Measurements from ENCODE around the gene OSGEP.

The OSGEP gene

DNA sequence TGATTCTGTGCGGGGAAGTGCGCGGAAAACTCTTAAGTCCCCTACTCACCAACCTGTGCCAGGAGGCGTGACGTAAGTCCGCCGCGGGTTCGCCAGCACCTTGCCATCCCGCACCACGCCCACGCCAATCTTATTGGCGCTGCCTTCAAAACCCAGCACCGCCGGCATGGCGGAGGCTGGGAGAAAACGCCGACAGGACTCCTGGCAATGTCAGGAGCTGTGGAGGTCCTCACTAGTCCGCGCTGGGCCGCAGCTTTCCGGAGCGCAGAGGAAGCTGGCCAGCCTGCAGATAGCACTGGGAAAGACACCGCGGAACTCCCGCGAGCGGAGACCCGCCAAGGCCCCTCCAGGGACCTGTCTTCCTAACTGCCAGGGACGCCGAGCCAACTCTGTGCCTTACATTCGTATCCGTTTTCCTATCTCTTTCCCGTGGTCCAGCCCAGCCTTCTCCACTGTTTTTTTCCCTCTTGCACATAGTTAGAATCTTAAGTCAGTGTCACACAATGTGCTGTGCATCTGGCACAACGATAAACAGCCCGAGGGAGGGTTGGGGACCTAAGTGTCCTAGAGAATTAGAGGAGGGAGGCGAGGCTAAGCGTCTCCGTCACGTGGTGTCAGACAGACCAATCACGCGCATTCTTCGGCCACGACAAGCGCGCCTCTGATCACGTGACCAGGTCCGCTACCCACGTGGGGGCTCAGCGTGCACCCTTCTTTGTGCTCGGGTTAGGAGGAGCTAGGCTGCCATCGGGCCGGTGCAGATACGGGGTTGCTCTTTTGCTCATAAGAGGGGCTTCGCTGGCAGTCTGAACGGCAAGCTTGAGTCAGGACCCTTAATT, at the start of gene OSGEP, which contains the start of gene APEX1:
TSS of gene OSGEP (minus strand) at position 297 of the 839 bp plus-strand sequence. CDS start at position 168, 129 bp downstream.
TSS of gene APEX1 (plus strand) at position 711 of the 839 bp plus-strand sequence. CDS start 420 bp downstream, outside the sequence.
- TF ChIP-seq CTCF (conservative IDR thresholded peaks at IDR 0.05) = no peak

DNA sequence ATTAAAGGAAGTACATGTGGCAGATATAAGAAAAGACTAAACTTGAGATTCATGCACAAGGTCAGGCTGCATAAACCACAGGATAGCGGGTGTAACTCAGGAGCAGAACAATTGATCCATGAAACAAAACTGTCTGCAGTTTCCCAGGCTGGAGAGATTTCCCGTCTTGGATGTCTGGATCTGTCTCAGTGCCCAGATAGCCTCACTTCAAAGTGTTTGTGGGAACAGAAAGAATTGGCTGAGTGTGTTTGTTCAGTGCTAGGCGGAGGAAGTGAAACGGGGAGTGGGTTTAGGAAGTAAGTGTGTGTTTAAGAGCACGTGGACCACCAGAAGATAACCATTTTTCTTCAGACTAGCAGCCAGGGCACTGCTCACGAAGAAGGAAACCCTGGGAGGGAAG, 49.3 kb upstream of the OSGEP start:
- H3K27ac ChIP-seq = no peak overlapping the region
- no peak for TF ChIP-seq CTCF (conservative IDR thresholded peaks at IDR 0.05)

More for the DNA sequence above, at the start of gene OSGEP, which contains the start of gene APEX1:
- H3K27ac ChIP-seq = peak within 1 kb of the TSS; percentile 98

DNA sequence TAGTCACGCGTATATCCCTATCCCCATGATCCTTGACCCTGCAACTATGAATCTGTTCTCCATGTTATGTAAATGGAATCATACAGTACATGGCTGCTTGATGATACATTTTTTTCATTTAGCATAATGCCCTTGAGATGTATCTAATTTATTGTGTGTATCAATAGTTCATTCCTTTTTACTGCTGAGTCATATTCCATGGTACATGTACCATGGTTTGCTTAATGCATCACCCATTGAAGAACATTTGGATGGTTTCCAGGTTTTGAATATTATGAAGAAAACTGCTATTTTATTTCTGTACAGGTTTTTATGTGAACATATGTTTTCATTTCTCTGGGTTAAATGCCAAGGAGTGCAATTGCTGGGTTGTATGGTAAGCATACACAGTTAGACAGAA, 46.7 kb upstream of the OSGEP start:
- no peak overlapping the region for H3K27ac ChIP-seq
- no peak for TF ChIP-seq CTCF (conservative IDR thresholded peaks at IDR 0.05)

DNA sequence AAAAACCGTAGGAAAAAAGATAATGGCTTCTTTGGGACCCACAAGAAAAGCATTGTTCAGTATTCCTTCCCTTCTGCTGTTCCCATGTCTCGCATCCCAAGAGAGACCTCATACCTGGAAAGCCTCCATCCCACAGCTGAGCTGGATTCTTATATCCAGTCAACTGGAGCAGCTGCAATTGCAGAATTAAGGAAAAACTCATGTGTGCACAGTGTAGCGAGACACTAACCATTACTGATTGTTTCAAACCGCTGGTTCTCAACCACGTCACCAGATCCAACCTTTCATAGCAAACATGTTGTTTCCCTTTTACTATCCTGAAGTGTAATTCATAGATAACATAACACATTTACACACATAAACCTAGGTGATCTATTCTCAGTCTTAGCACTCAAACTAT, 45.3 kb upstream of the OSGEP start:
- no peak for TF ChIP-seq CTCF (conservative IDR thresholded peaks at IDR 0.05)
- H3K27ac ChIP-seq = no peak overlapping the region

DNA sequence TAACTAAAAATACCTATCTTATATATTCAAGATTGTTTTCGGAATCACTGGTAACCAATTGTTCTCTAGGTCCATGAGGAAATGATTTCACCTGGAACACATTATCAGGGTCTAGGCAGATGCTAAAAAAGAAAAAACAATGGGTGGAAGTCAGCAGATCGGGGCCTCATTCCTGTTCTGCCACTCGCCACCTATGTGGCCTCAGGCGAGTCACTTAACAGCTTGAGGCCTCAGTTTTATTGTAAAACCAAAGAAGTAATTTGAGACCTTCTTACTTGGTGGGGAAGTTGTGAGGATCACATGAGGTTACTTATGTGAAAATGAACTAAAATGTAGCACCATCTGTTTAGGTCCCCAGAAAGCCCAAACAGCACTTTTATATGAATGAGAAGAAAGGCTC, 44.5 kb upstream of the OSGEP start:
- TF ChIP-seq CTCF (conservative IDR thresholded peaks at IDR 0.05) = no peak
- H3K27ac ChIP-seq = no peak overlapping the region

GRCh38 chr14:20498622-20499021, 44.0 kb upstream of the OSGEP start:
- no peak for TF ChIP-seq CTCF (conservative IDR thresholded peaks at IDR 0.05)
- no peak overlapping the region for H3K27ac ChIP-seq

DNA sequence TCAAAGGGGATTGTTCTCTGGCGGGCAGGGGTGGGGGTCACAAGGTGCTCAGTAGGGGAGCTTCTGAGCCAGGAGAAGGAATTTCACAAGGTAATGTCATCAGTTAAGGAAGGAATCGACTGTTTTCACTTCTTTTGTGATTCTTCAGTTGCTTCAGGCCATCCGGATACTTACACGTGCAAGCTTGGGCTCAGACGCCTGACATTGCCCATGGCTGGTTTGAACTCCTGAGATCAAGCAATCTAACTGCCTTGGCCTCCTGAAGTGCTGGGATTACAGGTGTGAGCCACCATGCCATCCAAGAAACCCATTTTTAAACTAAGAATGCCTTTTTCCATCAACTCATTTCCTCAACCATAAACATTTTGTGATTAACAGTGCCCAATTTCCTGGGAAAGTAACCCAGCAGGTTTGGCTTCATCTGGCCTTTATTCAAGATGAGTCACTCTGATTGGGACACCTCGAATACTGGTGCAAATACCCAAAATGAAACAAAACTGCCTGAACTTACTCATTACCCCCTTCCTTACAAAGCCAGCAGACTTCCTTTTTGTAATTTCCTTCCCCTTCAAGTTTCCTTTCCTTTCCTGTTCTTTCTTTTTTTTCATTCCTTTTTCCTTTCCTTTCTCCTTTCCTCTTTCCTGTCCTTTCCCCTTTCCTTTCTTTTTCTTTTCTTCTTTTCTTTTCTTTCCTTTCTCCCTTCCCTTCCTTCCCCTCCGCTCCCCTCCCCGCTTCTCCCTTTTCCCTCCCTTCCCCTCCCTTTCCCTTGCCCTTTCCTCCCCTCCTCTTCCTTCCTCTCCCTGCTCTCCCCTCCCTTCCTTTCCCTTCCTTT, 40.5 kb upstream of the OSGEP start:
- TF ChIP-seq CTCF (conservative IDR thresholded peaks at IDR 0.05) = no peak
- H3K27ac ChIP-seq = no peak overlapping the region

Data from VCaP (cell line).